ENCODE measurements around the gene FIP1L1. TPM values are rescaled to one million over a fixed set of nuclear protein-coding genes. Genes with fewer than 3 reads are reported as not detected.

The FIP1L1 gene
- polyA plus RNA-seq, 1 donor from 2014 or later = 89.0 TPM

DNA sequence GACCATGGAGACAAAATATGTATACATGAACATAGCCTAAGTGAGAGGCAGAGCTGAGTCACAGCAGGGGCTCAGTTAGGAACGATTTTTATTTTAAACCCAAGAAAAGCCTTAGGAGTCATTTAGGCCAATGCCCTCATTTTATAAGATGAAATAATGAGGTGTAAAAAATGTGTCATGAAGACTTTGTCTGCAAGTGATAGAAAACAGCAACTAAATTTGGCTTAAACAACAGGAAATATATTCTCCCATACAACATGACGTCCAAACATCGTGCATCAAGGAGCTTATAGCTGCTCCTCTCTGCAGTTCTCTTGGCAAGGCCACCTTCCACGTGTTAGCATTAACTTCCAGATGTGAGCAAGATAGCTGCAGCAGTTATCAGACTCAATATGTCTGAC is 28.4 kb upstream of the FIP1L1 start:
- H3K27ac ChIP-seq (ENCODE audit: low read length) = no peak overlapping the region
- H4K20me1 ChIP-seq (ENCODE audit: insufficient read depth) = no peaks in the 10 kb centered on the region
- no peak for TF ChIP-seq TAF1 (IDR thresholded peaks at IDR 0.05; ENCODE audit: low read depth)
- TF ChIP-seq EZH2 (IDR thresholded peaks at IDR 0.05; ENCODE audit: borderline replicate concordance, insufficient read depth, low read length, poor library complexity, severe bottlenecking) = no peak
- no peak for TF ChIP-seq RAD21 (conservative IDR thresholded peaks at IDR 0.05)
- no peak for TF ChIP-seq EP300 (conservative IDR thresholded peaks at IDR 0.05; ENCODE audit: poor library complexity, severe bottlenecking)
- TF ChIP-seq, protein P1, sequence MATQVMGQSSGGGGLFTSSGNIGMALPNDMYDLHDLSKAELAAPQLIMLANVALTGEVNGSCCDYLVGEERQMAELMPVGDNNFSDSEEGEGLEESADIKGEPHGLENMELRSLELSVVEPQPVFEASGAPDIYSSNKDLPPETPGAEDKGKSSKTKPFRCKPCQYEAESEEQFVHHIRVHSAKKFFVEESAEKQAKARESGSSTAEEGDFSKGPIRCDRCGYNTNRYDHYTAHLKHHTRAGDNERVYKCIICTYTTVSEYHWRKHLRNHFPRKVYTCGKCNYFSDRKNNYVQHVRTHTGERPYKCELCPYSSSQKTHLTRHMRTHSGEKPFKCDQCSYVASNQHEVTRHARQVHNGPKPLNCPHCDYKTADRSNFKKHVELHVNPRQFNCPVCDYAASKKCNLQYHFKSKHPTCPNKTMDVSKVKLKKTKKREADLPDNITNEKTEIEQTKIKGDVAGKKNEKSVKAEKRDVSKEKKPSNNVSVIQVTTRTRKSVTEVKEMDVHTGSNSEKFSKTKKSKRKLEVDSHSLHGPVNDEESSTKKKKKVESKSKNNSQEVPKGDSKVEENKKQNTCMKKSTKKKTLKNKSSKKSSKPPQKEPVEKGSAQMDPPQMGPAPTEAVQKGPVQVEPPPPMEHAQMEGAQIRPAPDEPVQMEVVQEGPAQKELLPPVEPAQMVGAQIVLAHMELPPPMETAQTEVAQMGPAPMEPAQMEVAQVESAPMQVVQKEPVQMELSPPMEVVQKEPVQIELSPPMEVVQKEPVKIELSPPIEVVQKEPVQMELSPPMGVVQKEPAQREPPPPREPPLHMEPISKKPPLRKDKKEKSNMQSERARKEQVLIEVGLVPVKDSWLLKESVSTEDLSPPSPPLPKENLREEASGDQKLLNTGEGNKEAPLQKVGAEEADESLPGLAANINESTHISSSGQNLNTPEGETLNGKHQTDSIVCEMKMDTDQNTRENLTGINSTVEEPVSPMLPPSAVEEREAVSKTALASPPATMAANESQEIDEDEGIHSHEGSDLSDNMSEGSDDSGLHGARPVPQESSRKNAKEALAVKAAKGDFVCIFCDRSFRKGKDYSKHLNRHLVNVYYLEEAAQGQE (IDR thresholded peaks at IDR 0.05; ENCODE audit: borderline replicate concordance) = no peak
- no peak for TF ChIP-seq POLR2AphosphoS5 (IDR thresholded peaks at IDR 0.05)
- TF ChIP-seq, protein P2, sequence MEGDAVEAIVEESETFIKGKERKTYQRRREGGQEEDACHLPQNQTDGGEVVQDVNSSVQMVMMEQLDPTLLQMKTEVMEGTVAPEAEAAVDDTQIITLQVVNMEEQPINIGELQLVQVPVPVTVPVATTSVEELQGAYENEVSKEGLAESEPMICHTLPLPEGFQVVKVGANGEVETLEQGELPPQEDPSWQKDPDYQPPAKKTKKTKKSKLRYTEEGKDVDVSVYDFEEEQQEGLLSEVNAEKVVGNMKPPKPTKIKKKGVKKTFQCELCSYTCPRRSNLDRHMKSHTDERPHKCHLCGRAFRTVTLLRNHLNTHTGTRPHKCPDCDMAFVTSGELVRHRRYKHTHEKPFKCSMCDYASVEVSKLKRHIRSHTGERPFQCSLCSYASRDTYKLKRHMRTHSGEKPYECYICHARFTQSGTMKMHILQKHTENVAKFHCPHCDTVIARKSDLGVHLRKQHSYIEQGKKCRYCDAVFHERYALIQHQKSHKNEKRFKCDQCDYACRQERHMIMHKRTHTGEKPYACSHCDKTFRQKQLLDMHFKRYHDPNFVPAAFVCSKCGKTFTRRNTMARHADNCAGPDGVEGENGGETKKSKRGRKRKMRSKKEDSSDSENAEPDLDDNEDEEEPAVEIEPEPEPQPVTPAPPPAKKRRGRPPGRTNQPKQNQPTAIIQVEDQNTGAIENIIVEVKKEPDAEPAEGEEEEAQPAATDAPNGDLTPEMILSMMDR (IDR thresholded peaks at IDR 0.05; ENCODE audit: poor library complexity, severe bottlenecking) = no peak
- no peak for TF ChIP-seq MXI1 (conservative IDR thresholded peaks at IDR 0.05; ENCODE audit: poor library complexity, severe bottlenecking)
- TF ChIP-seq SMC3 (conservative IDR thresholded peaks at IDR 0.05; ENCODE audit: poor library complexity) = no peak
- no peaks in the 10 kb centered on the region for H3K36me3 ChIP-seq (ENCODE audit: insufficient read depth, low read length)
- no peak overlapping the region for H3K4me2 ChIP-seq (ENCODE audit: low read length)
- no peak overlapping the region for H3K4me3 ChIP-seq (ENCODE audit: low read length)
- H3K27me3 ChIP-seq (ENCODE audit: insufficient read depth, low read depth, low read length) = no peaks in the 10 kb centered on the region
- H2AFZ ChIP-seq (ENCODE audit: low read depth, low read length) = no peak overlapping the region
- no peak overlapping the region for H3K9ac ChIP-seq (ENCODE audit: low read length)
- H3K9me2 ChIP-seq (ENCODE audit: insufficient read depth, low read length) = no peaks in the 10 kb centered on the region
- no peaks in the 10 kb centered on the region for H3K79me2 ChIP-seq (replicated peaks; ENCODE audit: insufficient read depth, low read length)
- no peaks in the 10 kb centered on the region for H3F3A ChIP-seq (ENCODE audit: insufficient read depth, low read length, poor library complexity, severe bottlenecking)
- H3K9me3 ChIP-seq (ENCODE audit: low read length) = no peaks in the 10 kb centered on the region

DNA sequence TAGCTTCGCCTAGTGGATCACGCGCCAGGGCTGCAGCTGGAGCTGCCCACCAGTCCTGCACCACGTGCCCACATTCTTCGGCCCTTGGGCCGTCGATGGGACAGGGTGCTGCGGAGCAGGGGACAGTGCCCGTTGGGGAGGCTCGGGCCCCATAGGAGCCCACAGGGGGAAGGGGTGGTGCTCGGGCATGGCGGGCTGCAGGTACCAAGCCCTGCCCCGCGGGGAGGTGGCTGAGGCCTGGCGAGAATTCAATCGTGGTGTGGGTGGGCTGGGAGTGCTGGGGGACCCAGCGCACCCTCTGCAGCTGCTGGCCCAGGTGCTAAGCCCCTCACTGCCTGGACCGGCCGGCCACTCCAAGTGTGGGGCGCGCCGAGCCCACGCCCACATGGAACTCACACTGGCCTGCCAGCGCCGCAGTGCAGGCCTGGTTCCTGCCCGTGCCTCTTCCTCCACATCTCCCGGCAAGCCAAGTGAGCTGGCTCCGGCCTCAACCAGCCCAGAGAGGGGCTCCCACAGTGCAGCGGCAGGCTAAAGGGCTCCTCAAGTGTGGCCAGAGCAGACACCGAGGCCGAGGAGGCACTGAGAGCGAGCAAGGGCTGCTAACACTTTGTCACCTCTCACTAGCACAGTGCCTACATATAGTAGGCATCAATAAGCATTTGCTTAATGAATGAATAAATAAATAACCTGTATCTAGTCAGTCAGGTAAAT is 23.3 kb upstream of the FIP1L1 start:
- Histone ChIP-seq H3K79me2 (replicated peaks; ENCODE audit: insufficient read depth, low read length) (no peaks in the 10 kb centered on the region), H2AFZ (ENCODE audit: low read depth, low read length) (no peak overlapping the region), H3K27ac (ENCODE audit: low read length) (no peak overlapping the region), H3F3A (ENCODE audit: insufficient read depth, low read length, poor library complexity, severe bottlenecking) (no peaks in the 10 kb centered on the region), H3K36me3 (ENCODE audit: insufficient read depth, low read length) (no peaks in the 10 kb centered on the region), H3K4me2 (ENCODE audit: low read length) (no peak overlapping the region), H3K27me3 (ENCODE audit: insufficient read depth, low read depth, low read length) (no peaks in the 10 kb centered on the region), H3K4me3 (ENCODE audit: low read length) (no peak overlapping the region), H3K9me2 (ENCODE audit: insufficient read depth, low read length) (no peaks in the 10 kb centered on the region), H3K9ac (ENCODE audit: low read length) (no peak overlapping the region), H4K20me1 (ENCODE audit: insufficient read depth) (no peaks in the 10 kb centered on the region), H3K9me3 (ENCODE audit: low read length) (no peaks in the 10 kb centered on the region)
- TF ChIP-seq EZH2 (IDR thresholded peaks at IDR 0.05; ENCODE audit: borderline replicate concordance, insufficient read depth, low read length, poor library complexity, severe bottlenecking) (no peak), SMC3 (conservative IDR thresholded peaks at IDR 0.05; ENCODE audit: poor library complexity) (no peak), MXI1 (conservative IDR thresholded peaks at IDR 0.05; ENCODE audit: poor library complexity, severe bottlenecking) (no peak)
